Spleen (tissue), 11 donors: Measurements from ENCODE around the gene DCHS2. TPM values are rescaled to one million over a fixed set of nuclear protein-coding genes. Genes with fewer than 3 reads are reported as not detected.

ENCODE experiments used
- DNase-seq: peaks from one replicate; pipeline ENCODE4 v3.0.0-alpha.2; 2020
- H3K27ac ChIP-seq, 8 donors: fragments of 200-600 bp; sonication (generic) in 7 of 8; 1 replicate in 4 of 8; 2 replicates in 4 of 8; pipeline versions ENCODE4 v1.5.0 to v1.8.0; 2016 to 2021; ENCODE audit warnings: inconsistent platforms in 4 of 8, mild to moderate bottlenecking in 4 of 8, moderate library complexity in 1 of 8
- H3K27me3 ChIP-seq, 7 donors: fragments of 200-600 bp; sonication (generic) in 6 of 7; replicated peaks in 1 of 7; 1 replicate in 4 of 7; 2 replicates in 3 of 7; pipeline versions ENCODE4 v1.5.0 to v1.8.0; 2016 to 2021; ENCODE audit warnings: inconsistent platforms in 3 of 7, mild to moderate bottlenecking in 1 of 7
- H3K36me3 ChIP-seq, 6 donors: fragments of 200-600 bp; sonication (generic) in 5 of 6; 1 replicate in 4 of 6; 2 replicates in 2 of 6; pipeline versions ENCODE4 v1.5.0 to v1.8.0; 2016 to 2021; ENCODE audit warnings: inconsistent platforms in 2 of 6
- H3K4me1 ChIP-seq, 6 donors: fragments of 200-600 bp; sonication (generic) in 5 of 6; 1 replicate in 3 of 6; 2 replicates in 3 of 6; pipeline versions ENCODE4 v1.5.0 to v1.8.0; 2016 to 2021; ENCODE audit warnings: inconsistent platforms in 3 of 6
- H3K4me3 ChIP-seq, 8 donors: fragments of 200-600 bp; sonication (generic) in 7 of 8; 1 replicate in 4 of 8; 2 replicates in 4 of 8; pipeline versions ENCODE4 v1.5.0 to v1.8.0; 2016 to 2021; ENCODE audit warnings: inconsistent platforms in 4 of 8, mild to moderate bottlenecking in 4 of 8, moderate library complexity in 2 of 8
- H3K9me3 ChIP-seq, 8 donors: fragments of 200-600 bp; sonication (generic) in 7 of 8; 1 replicate in 4 of 8; 2 replicates in 4 of 8; pipeline versions ENCODE4 v1.5.0 to v1.8.0; 2016 to 2021; ENCODE audit warnings: inconsistent platforms in 4 of 8
- POLR2A ChIP-seq, 3 donors: fragments of 450-650 bp; IDR thresholded peaks; one replicate each; pipeline ENCODE4 v1.5.1; 2017; ENCODE audit warnings: antibody characterized with exemption in 3 of 3, mild to moderate bottlenecking in 1 of 3
- POLR2AphosphoS5 ChIP-seq, 3 donors: sonication (generic); formaldehyde crosslinking; IDR thresholded peaks; one replicate each; pipeline ENCODE4 v1.5.1; 2017; ENCODE audit warnings: antibody characterized with exemption in 3 of 3
- WGBS, 5 donors: extraction: QIAGEN DNeasy Blood & Tissue Kit in 3 of 5; methylation state at CpG; one replicate each; pipeline versions ENCODE4 v1.1.5 to v1.1.7; 2013 to 2018; 5-methylcytosine and 5-hydroxymethylcytosine counted together
- intact Hi-C: fragments of 100-400 bp; cut with DNase I; formaldehyde crosslinking; loops from one replicate; pipeline ENCODE4 v1.15.0; 2023; ENCODE audit warnings: low total_unique reads
- polyA plus RNA-seq, 3 donors: library from polyadenylated mRNA; stranded (reverse); fragments of 200-250 nt; gene quantifications; one replicate each; pipeline ENCODE4 v1.2.1, GENCODE V29; 2013
- total RNA-seq, 7 donors: library from RNA; depleted of rRNA in 3 of 7; stranded (reverse); fragments of >200 nt in 3 of 7; fragmentation: NEBNext Ultra II Directional in 4 of 7; extraction: Animal tissue kit (Norgen Biotek cat#: 25700) in 4 of 7; gene quantifications; one replicate each; pipeline versions ENCODE4 v1.1.0 to v1.2.1, GENCODE V29; 2016 to 2021
- TF ChIP-seq, protein P1 (sequence below), 11 experiments: fragments of 200-600 bp in 7 of 11; fragments of 450-650 bp in 4 of 11; sonication (generic) in 4 of 11; IDR thresholded peaks in 8 of 11; conservative IDR thresholded peaks in 3 of 11; 1 replicate in 7 of 11; 2 replicates in 4 of 11; pipeline versions ENCODE4 v1.4.0 to v1.8.0; 2016 to 2021; ENCODE audit warnings: antibody characterized with exemption in 11 of 11, inconsistent platforms in 4 of 11, mild to moderate bottlenecking in 1 of 11
- donor health status: healthy with polysubstance abuse.
- donor health status: DM: no; HTN: no; CAD: no; lungs with moderate emphysema.
- donor health status: DM: no; HTN: no; CAD: no.
- donor health status: Bipolar disorder and iron deficiency.
- donor health status: healthy.
- donor health status: DM: no; HTN: no; CAD: no.
- donor health status: DM: yes; HTN: yes; CAD: no.

Gene DCHS2
- total and polyA plus RNA-seq, 10 donors: under 0.01 to 0.55 (median 0.05) TPM; not detected in 1

DNA sequence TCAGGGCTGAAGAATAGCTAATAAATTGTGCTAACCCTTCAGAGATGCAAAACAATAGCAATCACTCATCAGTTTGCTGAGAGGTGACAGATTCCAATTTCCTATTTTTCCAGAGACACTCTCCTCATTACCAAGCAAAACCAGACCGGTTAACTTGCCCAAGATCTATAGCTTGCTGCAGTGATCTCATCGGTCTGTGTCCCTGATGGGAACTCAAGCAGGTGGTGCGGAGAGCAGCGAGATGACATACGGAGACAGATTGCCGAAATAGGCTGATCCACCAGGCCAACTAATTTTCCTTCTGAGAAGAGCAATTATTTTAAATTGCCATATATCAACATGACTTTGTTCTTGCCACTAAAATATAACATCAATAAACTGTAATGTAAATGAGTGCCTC lies 10.5 kb upstream of the DCHS2 start:
- H3K36me3 ChIP-seq: no peaks in the 10 kb centered on the region
- H3K27ac ChIP-seq: no peak overlapping the region
- H3K9me3 ChIP-seq: no peaks in the 10 kb centered on the region
- 68 to 82% (median 74%) methylated on average over 6 of the region's 6 CpGs for WGBS, 5 donors
- TF ChIP-seq POLR2A (IDR thresholded peaks at IDR 0.05) (no peak), POLR2AphosphoS5 (IDR thresholded peaks at IDR 0.05) (no peak)
- TF ChIP-seq, protein P1, sequence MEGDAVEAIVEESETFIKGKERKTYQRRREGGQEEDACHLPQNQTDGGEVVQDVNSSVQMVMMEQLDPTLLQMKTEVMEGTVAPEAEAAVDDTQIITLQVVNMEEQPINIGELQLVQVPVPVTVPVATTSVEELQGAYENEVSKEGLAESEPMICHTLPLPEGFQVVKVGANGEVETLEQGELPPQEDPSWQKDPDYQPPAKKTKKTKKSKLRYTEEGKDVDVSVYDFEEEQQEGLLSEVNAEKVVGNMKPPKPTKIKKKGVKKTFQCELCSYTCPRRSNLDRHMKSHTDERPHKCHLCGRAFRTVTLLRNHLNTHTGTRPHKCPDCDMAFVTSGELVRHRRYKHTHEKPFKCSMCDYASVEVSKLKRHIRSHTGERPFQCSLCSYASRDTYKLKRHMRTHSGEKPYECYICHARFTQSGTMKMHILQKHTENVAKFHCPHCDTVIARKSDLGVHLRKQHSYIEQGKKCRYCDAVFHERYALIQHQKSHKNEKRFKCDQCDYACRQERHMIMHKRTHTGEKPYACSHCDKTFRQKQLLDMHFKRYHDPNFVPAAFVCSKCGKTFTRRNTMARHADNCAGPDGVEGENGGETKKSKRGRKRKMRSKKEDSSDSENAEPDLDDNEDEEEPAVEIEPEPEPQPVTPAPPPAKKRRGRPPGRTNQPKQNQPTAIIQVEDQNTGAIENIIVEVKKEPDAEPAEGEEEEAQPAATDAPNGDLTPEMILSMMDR (IDR thresholded peaks at IDR 0.05 in 8 of 11, conservative IDR thresholded peaks at IDR 0.05 in 3 of 11): no peak
- DNase-seq: no peak
- H3K27me3 ChIP-seq: peaks cover 0 to 40% (median 3%) of the 10 kb centered on the region in 7 donors
- no peaks in the 10 kb centered on the region for H3K4me1 ChIP-seq
- H3K4me3 ChIP-seq: no peak overlapping the region
- intact Hi-C loops: no loop called here

DNA sequence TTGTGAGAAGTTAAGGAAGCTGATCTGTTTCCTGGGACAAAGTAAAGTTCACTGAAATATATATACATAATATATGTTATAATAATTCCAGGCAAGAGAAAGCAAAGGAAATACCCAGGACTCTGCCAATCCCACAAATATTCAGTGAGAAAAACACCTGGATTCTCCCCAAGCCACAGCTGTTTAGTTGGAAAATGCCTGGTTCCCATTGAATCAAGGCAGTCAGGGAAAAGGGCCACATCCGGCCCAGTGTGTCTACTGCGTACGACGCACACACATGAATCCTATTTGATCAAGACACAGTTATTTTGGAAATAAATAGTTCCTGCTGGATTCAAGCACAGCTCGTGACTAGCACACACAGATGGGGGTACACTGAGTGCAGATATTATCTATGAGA lies 6.3 kb upstream of the DCHS2 start:
- DNase-seq: no peak
- no peaks in the 10 kb centered on the region for H3K9me3 ChIP-seq
- H3K4me1 ChIP-seq: peaks cover 0 to under 1% (median 0%) of the 10 kb centered on the region in 6 donors
- TF ChIP-seq POLR2AphosphoS5 (IDR thresholded peaks at IDR 0.05): no peak
- TF ChIP-seq POLR2A (IDR thresholded peaks at IDR 0.05): no peak
- TF ChIP-seq, protein P1 (IDR thresholded peaks at IDR 0.05 in 8 of 11, conservative IDR thresholded peaks at IDR 0.05 in 3 of 11): no peak
- H3K27ac ChIP-seq: no peak overlapping the region
- intact Hi-C loops: no loop called here
- 85 to 95% (median 89%) methylated on average over 5 of the region's 5 CpGs for WGBS, 5 donors
- H3K27me3 ChIP-seq: peaks cover 0 to 46% (median 10%) of the 10 kb centered on the region in 7 donors
- no peak overlapping the region for H3K4me3 ChIP-seq
- H3K36me3 ChIP-seq: no peaks in the 10 kb centered on the region

DNA sequence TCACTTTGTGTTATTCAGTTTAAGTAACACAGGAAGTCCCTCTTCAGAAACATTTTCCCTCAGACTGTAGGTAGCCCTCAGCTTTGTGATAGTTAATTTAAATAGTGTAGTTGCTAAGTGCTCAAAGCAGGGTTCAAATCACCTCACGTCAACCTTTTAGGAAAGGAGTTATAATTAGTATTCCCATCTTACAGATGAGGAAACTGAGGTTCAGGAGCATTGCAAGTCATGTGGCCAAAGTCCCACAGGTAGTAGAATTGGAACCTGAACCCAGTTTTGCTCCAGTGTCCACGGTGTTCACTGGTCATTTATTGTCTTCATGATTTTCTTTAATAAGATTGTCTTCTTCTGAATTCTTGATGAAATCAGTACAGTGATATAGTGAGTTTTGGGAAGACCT lies 4.3 kb upstream of the DCHS2 start:
- TF ChIP-seq, protein P1 (IDR thresholded peaks at IDR 0.05 in 8 of 11, conservative IDR thresholded peaks at IDR 0.05 in 3 of 11): no peak
- no peak for TF ChIP-seq POLR2AphosphoS5 (IDR thresholded peaks at IDR 0.05)
- no peak for TF ChIP-seq POLR2A (IDR thresholded peaks at IDR 0.05)

DNA sequence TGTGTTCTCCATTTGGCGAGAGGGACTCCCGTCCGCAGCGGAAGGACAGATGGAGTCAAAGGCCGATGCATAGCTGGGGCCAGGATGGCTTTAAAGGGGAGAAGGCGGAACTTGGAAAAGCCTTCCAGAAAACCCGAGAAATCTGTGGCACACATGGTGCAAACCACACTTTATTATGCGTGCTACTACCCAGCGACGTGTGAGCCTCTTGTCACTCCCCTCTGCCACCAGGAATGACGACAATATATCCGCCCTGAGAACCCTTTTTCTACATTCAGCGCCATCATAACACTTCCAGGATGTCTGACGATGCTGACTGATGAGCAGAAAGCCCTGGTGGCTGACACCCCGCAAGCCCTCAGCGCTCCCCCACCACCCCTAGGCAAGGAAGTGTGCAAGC lies 689 bp upstream of the DCHS2 start:
- H3K9me3 ChIP-seq: no peaks in the 10 kb centered on the region
- no peak for DNase-seq
- TF ChIP-seq POLR2AphosphoS5 (IDR thresholded peaks at IDR 0.05) (no peak), POLR2A (IDR thresholded peaks at IDR 0.05) (no peak)
- TF ChIP-seq, protein P1 (IDR thresholded peaks at IDR 0.05 in 8 of 11, conservative IDR thresholded peaks at IDR 0.05 in 3 of 11): no peak
- peaks cover 10 to 78% (median 43%) of the 10 kb centered on the region in 7 donors for H3K27me3 ChIP-seq
- no peak overlapping the region for H3K27ac ChIP-seq
- peak overlapping the region in 7 of 8 donors; percentile 21 to 72 (median 42) for H3K4me3 ChIP-seq
- H3K4me1 ChIP-seq: peaks cover 11 to 31% (median 25%) of the 10 kb centered on the region in 6 donors
- WGBS, 5 donors: 7 to 11% (median 7%) methylated on average over 16 of the region's 16 CpGs
- intact Hi-C loops: no loop called here
- H3K36me3 ChIP-seq: no peaks in the 10 kb centered on the region

More for the DNA sequence above, 4.3 kb upstream of the DCHS2 start:
- Histone ChIP-seq H3K9me3 (no peaks in the 10 kb centered on the region), H3K36me3 (no peaks in the 10 kb centered on the region), H3K27me3 (peaks cover 10 to 53% (median 28%) of the 10 kb centered on the region in 7 donors), H3K4me1 (peaks cover 11 to 21% (median 18%) of the 10 kb centered on the region in 6 donors), H3K27ac (no peak overlapping the region), H3K4me3 (no peak overlapping the region)
- intact Hi-C loops: no loop called here
- DNase-seq: no peak
- WGBS, 5 donors: 87 to 95% (median 89%) methylated on average over 2 of the region's 2 CpGs
